BJ (cell line): Measurements from ENCODE around the gene TARP.

Source experiments
- CTCF ChIA-PET: fragments of 350-600 bp; formaldehyde crosslinking; extraction: SDS; loops from one replicate; lab custom pipeline; 2021; ENCODE audit warnings: antibody characterized with exemption, inconsistent platforms; lab: Yijun Ruan, JAX
- POLR2A ChIA-PET: fragments of 300-600 bp; sonication (Branson Sonifier 250); formaldehyde crosslinking; extraction: SDS; loops from one replicate; lab custom pipeline; 2021; ENCODE audit warnings: antibody characterized with exemption; lab: Charles Lee
- DNase-seq: peaks from one replicate; pipeline ENCODE4 v3.0.0-alpha.2; 2011; ENCODE audit warnings: low read depth
- H3K27me3 ChIP-seq: 2 replicates; pipeline ENCODE4 v1.6.0; 2011; ENCODE audit warnings: low read length; ENCODE audit not compliant: control insufficient read depth, insufficient read depth
- H3K36me3 ChIP-seq: 2 replicates; pipeline ENCODE4 v1.5.1; 2011; ENCODE audit warnings: low read length; ENCODE audit not compliant: control insufficient read depth, insufficient read depth
- H3K4me3 ChIP-seq: 2 replicates; pipeline ENCODE4 v1.5.1; 2011; ENCODE audit warnings: low read depth, mild to moderate bottlenecking, control low read depth, low read length
- TF ChIP-seq, protein P1 (sequence below): IDR thresholded peaks from 2 replicates; pipeline ENCODE4 v1.5.1; 2011; ENCODE audit warnings: low read depth, mild to moderate bottlenecking, control low read depth, inconsistent platforms, low read length, moderate library complexity; ENCODE audit not compliant: insufficient read depth

TARP gene

DNA sequence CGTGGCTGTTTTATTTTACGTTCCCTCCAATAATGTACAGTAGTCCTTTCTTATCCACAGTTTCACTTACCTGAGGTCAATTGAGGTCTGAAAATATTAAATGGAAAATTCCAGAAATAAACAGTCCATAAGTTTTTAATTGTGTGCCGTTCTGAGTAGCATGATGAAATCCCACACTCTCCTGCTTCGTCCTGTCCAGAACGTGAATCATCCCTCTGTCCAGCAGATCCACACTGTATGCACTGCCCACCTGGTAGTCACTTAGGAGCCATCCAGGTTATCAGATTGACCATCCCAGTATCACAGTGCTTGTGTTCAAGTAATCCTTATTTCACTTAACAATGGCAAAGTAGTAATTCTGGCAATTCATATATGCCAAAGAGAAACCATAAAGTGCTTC lies 49.0 kb downstream of the TARP start:
- POLR2A ChIA-PET = no interaction called here
- no peak for DNase-seq
- H3K27me3 ChIP-seq = no peaks in the 10 kb centered on the region
- peaks cover 3% of the 10 kb centered on the region for H3K36me3 ChIP-seq
- no peak overlapping the region for H3K4me3 ChIP-seq
- CTCF ChIA-PET = interaction anchor here (1.0 to 7.5 kb wide), 4 partner anchors 9 to 121 kb away, joined by 3 to 82 read pairs (median 12); no protein-coding TSS in a partner anchor
- TF ChIP-seq, protein P1, sequence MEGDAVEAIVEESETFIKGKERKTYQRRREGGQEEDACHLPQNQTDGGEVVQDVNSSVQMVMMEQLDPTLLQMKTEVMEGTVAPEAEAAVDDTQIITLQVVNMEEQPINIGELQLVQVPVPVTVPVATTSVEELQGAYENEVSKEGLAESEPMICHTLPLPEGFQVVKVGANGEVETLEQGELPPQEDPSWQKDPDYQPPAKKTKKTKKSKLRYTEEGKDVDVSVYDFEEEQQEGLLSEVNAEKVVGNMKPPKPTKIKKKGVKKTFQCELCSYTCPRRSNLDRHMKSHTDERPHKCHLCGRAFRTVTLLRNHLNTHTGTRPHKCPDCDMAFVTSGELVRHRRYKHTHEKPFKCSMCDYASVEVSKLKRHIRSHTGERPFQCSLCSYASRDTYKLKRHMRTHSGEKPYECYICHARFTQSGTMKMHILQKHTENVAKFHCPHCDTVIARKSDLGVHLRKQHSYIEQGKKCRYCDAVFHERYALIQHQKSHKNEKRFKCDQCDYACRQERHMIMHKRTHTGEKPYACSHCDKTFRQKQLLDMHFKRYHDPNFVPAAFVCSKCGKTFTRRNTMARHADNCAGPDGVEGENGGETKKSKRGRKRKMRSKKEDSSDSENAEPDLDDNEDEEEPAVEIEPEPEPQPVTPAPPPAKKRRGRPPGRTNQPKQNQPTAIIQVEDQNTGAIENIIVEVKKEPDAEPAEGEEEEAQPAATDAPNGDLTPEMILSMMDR = no peak

DNA sequence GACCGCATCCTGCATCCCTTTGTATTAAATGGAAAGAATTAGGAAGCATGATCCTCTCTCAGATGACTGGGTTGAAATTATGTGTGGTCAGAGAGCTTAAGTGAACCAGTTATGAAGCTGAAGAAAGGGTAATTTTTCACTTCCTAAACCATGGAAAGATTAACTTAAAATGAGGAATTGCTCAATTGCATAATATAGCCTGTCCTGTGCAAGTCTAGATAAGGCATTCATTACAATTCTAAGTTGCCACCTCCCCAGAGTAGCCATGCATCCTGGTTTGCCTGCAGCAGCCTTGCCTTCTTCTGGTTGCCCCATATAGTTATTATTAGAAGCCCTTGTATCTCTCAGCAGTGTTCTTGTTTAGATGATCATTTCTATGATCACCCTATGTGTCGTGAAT lies 50.1 kb downstream of the TARP start:
- H3K36me3 ChIP-seq = peaks cover 3% of the 10 kb centered on the region
- no peak overlapping the region for H3K4me3 ChIP-seq
- TF ChIP-seq, protein P1 = no peak
- no peaks in the 10 kb centered on the region for H3K27me3 ChIP-seq
- ChIA-PET CTCF (interaction anchor here (0.7 to 7.5 kb wide), 28 partner anchors 8 to 322 kb away, joined by 3 to 82 read pairs (median 5); no protein-coding TSS in a partner anchor), POLR2A (no interaction called here)
- DNase-seq = no peak

DNA sequence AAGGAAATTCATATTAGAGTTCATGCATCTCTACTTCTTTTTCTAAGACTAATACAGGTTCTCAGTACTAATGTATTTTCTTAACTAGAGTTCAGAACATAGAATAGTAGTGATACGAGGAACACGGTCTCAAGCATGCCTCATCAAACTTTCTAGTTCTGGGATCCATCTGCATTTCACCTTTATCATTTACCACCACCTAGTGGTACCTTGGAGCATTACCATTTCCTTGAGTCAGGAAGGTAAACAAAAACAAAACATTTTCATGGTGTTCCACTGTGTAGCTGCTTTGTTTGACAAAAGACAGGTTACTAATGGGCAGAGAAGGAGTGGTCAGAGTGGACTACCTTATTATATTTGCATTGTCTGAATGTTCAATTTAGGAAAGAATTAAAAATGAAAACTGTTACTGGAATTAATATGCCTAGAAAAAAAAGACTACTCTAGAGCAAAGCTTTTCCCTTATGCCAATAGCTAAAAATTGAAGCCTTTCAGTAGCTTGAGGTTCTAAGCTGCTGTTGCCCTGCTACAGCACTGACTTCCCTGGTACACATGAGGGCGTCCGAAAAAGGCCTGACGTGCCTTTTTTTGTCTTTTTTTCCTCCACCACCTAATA lies 50.8 kb downstream of the TARP start:
- Histone ChIP-seq H3K36me3 (peaks cover 3% of the 10 kb centered on the region), H3K4me3 (no peak overlapping the region), H3K27me3 (no peaks in the 10 kb centered on the region)
- CTCF ChIA-PET = interaction anchor here (0.8 to 7.5 kb wide), 30 partner anchors 9 to 321 kb away, joined by 3 to 82 read pairs (median 5); no protein-coding TSS in a partner anchor
- POLR2A ChIA-PET = no interaction called here
- TF ChIP-seq, protein P1 = peak; percentile 80
- DNase-seq = no peak

- CTCF ChIA-PET = interaction anchor here (0.8 to 7.5 kb wide), 8 partner anchors 9 to 318 kb away, joined by 3 to 82 read pairs (median 6); no protein-coding TSS in a partner anchor
Observed at GRCh38 chr7:38220452-38220851, 53.0 kb downstream of the TARP start.

DNA sequence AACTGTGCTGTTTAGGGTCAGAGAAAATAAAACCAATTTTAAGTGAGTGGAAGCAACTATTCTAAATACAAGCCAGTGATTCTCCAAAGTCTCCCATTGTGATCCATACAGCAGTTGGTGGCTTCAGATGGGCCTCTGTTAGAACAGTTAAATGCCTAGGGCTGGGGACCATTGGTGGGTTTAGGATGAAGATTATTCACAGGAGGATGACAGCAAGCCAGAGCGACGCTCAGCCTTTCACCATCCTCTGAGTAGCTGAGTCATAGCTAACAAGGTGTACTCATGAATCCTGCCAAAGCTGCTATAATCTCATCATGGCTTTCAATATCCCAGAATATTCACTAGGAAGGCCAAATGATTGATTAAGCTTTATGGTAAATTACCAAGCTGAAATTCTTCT lies 55.8 kb downstream of the TARP start:
- ChIA-PET POLR2A (no interaction called here), CTCF (interaction anchor here (0.7 to 7.5 kb wide), 7 partner anchors 20 to 117 kb away, joined by 3 to 82 read pairs (median 23); no protein-coding TSS in a partner anchor)
- H3K4me3 ChIP-seq = no peak overlapping the region
- no peak for DNase-seq
- TF ChIP-seq, protein P1 = no peak
- no peaks in the 10 kb centered on the region for H3K27me3 ChIP-seq
- peaks cover 4% of the 10 kb centered on the region; the same call in 1 of the 2 replicates for H3K36me3 ChIP-seq

More at GRCh38 chr7:38220452-38220851, 53.0 kb downstream of the TARP start:
- DNase-seq = no peak
- TF ChIP-seq, protein P1 = no peak
- Histone ChIP-seq H3K36me3 (peaks cover 4% of the 10 kb centered on the region; the same call in 1 of the 2 replicates), H3K4me3 (no peak overlapping the region), H3K27me3 (no peaks in the 10 kb centered on the region)
- POLR2A ChIA-PET = no interaction called here
